Glomerular endothelial cell (primary cell): ENCODE measurements around the gene SPRR5. TPM values are rescaled to one million over a fixed set of nuclear protein-coding genes. Genes with fewer than 3 reads are reported as not detected.

ENCODE experiments used
- DNase-seq: peaks from one replicate; pipeline ENCODE4 v3.0.0-alpha.2; 2011; ENCODE audit warnings: low read depth, low spot score; ENCODE audit errors: extremely low read depth
- total RNA-seq: library from RNA; depleted of rRNA; stranded (reverse); fragments of >200 nt; gene quantifications from 2 replicates; pipeline ENCODE4 v1.2.3, GENCODE V29; 2015

The SPRR5 gene
- total RNA-seq, 1 donor from 2014 or later = not detected

DNA sequence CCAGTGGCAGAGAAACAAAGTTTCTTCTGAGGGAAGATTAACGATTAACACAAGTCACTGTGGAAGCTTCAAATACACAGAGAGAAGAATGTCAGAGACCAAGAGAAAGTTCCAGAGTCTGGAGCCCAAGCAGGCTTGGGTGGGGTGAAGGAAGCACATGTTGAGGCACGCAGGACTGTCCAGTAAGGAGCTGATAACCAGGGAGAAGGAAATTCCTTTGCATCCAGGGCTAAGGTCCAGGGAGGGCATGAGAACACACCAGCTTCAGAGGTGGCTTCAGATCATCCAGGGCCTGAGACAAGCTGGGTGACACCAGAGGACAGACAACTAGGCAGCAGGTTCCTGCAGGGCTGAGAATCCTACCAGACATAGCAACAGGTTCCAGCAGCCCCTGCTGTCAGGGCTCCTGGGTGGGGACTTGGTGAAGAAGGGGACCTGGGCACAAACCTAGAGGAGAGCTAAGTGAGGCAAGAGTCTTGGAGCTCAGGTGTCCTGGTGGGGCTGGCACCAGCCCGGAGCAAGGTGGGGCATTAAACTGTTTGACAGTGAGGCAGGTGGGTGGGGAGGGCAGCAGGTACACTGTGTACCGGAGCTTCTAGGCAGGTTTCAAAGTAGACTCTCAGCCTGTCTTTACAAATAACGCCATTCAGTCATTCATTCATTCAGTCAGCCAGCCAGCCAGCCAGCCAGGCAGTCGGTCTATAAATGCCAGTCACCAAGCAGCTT, 34.3 kb downstream of the SPRR5 start:
- DNase-seq = no peak

- DNase-seq = no peak
These were observed 35.1 kb downstream of the SPRR5 start for GRCh38 chr1:152982076-152982475.

DNA sequence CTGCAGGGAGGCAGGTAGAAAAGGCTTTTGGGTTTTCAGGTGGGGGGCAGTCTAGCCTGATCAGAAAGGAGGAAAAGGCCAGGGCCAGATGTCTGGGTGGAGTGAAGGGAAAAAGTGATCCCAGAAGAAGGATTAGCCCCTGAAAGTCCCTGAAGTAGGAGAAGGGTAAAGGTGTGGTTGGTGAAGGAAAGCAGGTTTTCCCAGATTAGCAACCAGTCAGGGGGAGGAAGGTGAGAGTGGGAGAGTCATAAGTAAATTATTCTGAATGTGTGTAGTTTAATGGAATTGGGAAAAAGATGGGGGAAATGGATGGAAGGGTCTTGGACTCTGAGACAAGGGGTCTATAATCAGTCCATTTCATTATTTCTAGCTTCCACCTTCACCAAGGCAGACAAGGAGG, 36.2 kb downstream of the SPRR5 start:
- DNase-seq = no peak

- DNase-seq = no peak
These were observed 36.7 kb downstream of the SPRR5 start, which contains the start of gene SPRR1A for GRCh38 chr1:152983743-152984142. Gene SPRR1A (plus strand): TSS chr1:152984081. CDS start chr1:152985231, 1,150 bp downstream.

GRCh38 chr1:152986578-152986977, 39.6 kb downstream of the SPRR5 start:
- DNase-seq = no peak

- DNase-seq = no peak
These were observed 46.2 kb downstream of the SPRR5 start for GRCh38 chr1:152993186-152993585.

DNA sequence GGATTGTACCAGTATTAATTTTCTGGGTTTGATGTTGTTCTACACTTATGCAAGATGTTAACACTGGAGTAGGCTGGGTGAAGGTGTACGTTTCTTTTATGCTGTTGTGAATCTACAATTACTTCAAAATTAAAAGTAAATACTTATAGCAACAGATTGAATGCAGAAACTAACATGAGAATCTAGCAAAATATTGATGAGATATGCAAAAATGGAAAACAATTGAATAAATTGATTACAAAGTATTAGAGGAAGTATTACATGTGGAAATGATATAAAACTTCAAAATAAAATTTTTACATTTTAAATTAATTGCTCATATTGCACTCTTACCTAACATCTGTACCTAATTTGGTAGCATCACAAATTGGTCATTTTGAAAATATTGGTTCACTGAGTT, 48.8 kb downstream of the SPRR5 start:
- DNase-seq = no peak

- no peak for DNase-seq
These were observed 49.8 kb downstream of the SPRR5 start for GRCh38 chr1:152996633-152997400.

GRCh38 chr1:152997901-152998300, 50.9 kb downstream of the SPRR5 start:
- no peak for DNase-seq

DNA sequence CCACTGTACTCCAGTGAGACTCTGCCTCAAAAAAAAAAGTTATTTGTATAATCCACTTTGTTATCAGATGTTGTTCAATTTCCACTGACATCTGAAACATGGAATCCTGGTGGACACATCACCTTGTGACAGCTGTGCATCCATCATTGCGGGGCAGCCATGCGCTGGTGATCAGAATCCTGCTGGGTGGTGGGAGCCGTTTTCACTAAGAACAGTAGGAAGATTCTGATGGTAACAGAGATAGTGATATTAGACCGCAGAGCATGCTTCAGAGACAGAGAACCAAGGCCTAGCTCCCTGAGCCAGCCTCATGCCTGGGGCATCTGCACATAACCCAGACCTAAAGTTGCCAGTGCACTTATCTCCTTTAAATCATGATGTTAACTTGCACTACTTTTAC, 51.5 kb downstream of the SPRR5 start:
- DNase-seq = no peak

Other genes with a start within 250 kb of the SPRR5 start
- not detected in 2 replicates for gene LCE2A, start 248.9 kb upstream of the SPRR5 start, total RNA-seq
- not detected in 2 replicates for gene LCE4A, start 239.0 kb upstream of the SPRR5 start, total RNA-seq
- gene KPRP, start 189.2 kb upstream of the SPRR5 start, total RNA-seq = not detected in 2 replicates
- not detected in 2 replicates for gene LCE1F, start 172.1 kb upstream of the SPRR5 start, total RNA-seq
- gene LCE1E, start 160.9 kb upstream of the SPRR5 start, total RNA-seq = not detected in 2 replicates
- not detected in 2 replicates for gene LCE1D, start 150.5 kb upstream of the SPRR5 start, total RNA-seq
- not detected in 2 replicates for gene LCE1C, start 140.6 kb upstream of the SPRR5 start, total RNA-seq
- not detected in 2 replicates for gene LCE1B, start 135.2 kb upstream of the SPRR5 start, total RNA-seq
- not detected in 2 replicates for gene LCE1A, start 119.7 kb upstream of the SPRR5 start, total RNA-seq
- gene LCE6A, start 104.3 kb upstream of the SPRR5 start, total RNA-seq = not detected in 2 replicates
- not detected in 2 replicates for gene LCE7A, start 87.2 kb upstream of the SPRR5 start, total RNA-seq
- not detected in 2 replicates for gene SMCP, start 68.9 kb upstream of the SPRR5 start, total RNA-seq
- gene IVL, start 38.7 kb upstream of the SPRR5 start, total RNA-seq = not detected in 2 replicates
- not detected in 2 replicates for gene SPRR4, start 23.4 kb downstream of the SPRR5 start, total RNA-seq
- not detected in 2 replicates for gene SPRR1A, start 36.9 kb downstream of the SPRR5 start, total RNA-seq
- gene SPRR3, start 54.5 kb downstream of the SPRR5 start, total RNA-seq = not detected in 2 replicates
- gene SPRR1B, start 84.0 kb downstream of the SPRR5 start, total RNA-seq = not detected in 2 replicates
- gene SPRR2D, start 93.9 kb downstream of the SPRR5 start, total RNA-seq = not detected in 2 replicates
- gene SPRR2A, start 110.3 kb downstream of the SPRR5 start, total RNA-seq = not detected in 2 replicates
- gene SPRR2B, start 124.4 kb downstream of the SPRR5 start, total RNA-seq = not detected in 2 replicates
- not detected in 2 replicates for gene SPRR2E, start 147.3 kb downstream of the SPRR5 start, total RNA-seq
- gene SPRR2F, start 166.3 kb downstream of the SPRR5 start, total RNA-seq = not detected in 2 replicates
- gene SPRR2G, start 203.7 kb downstream of the SPRR5 start, total RNA-seq = not detected in 2 replicates